AG04450 (cell line): ENCODE data around the gene AHR. TPM values are rescaled to one million over a fixed set of nuclear protein-coding genes. Genes with fewer than 3 reads are reported as not detected.

Experiments
- CTCF ChIA-PET: fragments of 300-600, 350-600 bp; formaldehyde crosslinking; extraction: SDS; loops from one replicate; lab custom pipeline; 2022; ENCODE audit warnings: antibody characterized with exemption, inconsistent platforms; lab: Charles Lee
- POLR2A ChIA-PET: fragments of 350-600 bp; formaldehyde crosslinking; extraction: SDS; loops from one replicate; lab custom pipeline; 2021; ENCODE audit warnings: antibody characterized with exemption, inconsistent platforms; lab: Yijun Ruan, JAX
- DNase-seq: peaks from one replicate; pipeline ENCODE4 v3.0.0-alpha.2; 2011; ENCODE audit warnings: low read depth, low spot score
- H3K27ac ChIP-seq: one replicate; pipeline ENCODE4 v1.5.1; 2012; ENCODE audit warnings: low read depth, low read length, control low read depth
- H3K27me3 ChIP-seq: one replicate; pipeline ENCODE4 v1.6.0; 2012; ENCODE audit warnings: low read length; ENCODE audit not compliant: control insufficient read depth, insufficient read depth
- H3K4me3 ChIP-seq: 2 replicates; pipeline ENCODE4 v1.5.1; 2011; ENCODE audit warnings: mild to moderate bottlenecking, low read depth, low read length, control low read depth
- H3K9me3 ChIP-seq: 2 replicates; pipeline ENCODE4 v1.5.1; 2012; ENCODE audit warnings: low read length; ENCODE audit not compliant: control insufficient read depth, insufficient read depth
- polyA plus RNA-seq: library from polyadenylated mRNA; depleted of rRNA; stranded (reverse); fragments of >200 nt; gene quantifications from 2 replicates; pipeline ENCODE4 v1.2.3, GENCODE V29; 2011
- TF ChIP-seq, protein P1 (sequence below): IDR thresholded peaks from 2 replicates; pipeline ENCODE4 v1.5.1; 2011; ENCODE audit warnings: low read depth, low read length, control low read depth, inconsistent platforms

Gene AHR
- polyA plus RNA-seq, 1 experiment: 9.8 TPM

- no peak for DNase-seq
- H3K27ac ChIP-seq: no peak overlapping the region
- H3K27me3 ChIP-seq: no peaks in the 10 kb centered on the region
- no peaks in the 10 kb centered on the region for H3K9me3 ChIP-seq
- TF ChIP-seq, protein P1, sequence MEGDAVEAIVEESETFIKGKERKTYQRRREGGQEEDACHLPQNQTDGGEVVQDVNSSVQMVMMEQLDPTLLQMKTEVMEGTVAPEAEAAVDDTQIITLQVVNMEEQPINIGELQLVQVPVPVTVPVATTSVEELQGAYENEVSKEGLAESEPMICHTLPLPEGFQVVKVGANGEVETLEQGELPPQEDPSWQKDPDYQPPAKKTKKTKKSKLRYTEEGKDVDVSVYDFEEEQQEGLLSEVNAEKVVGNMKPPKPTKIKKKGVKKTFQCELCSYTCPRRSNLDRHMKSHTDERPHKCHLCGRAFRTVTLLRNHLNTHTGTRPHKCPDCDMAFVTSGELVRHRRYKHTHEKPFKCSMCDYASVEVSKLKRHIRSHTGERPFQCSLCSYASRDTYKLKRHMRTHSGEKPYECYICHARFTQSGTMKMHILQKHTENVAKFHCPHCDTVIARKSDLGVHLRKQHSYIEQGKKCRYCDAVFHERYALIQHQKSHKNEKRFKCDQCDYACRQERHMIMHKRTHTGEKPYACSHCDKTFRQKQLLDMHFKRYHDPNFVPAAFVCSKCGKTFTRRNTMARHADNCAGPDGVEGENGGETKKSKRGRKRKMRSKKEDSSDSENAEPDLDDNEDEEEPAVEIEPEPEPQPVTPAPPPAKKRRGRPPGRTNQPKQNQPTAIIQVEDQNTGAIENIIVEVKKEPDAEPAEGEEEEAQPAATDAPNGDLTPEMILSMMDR: no peak
- POLR2A ChIA-PET: interaction anchor here (1.2 kb wide), 1 partner anchor 9 kb away, joined by 3 read pairs; no protein-coding TSS in a partner anchor
- no peak overlapping the region for H3K4me3 ChIP-seq
- CTCF ChIA-PET: interaction anchor here (1.1 to 4.9 kb wide), 3 partner anchors 324 to 389 kb away, joined by 4 to 25 read pairs (median 5); no protein-coding TSS in a partner anchor
These were observed 8.5 kb downstream of the AHR start for GRCh38 chr7:17307000-17307399.

- H3K27me3 ChIP-seq: no peaks in the 10 kb centered on the region
- POLR2A ChIA-PET: interaction anchor here (1.2 kb wide), 1 partner anchor 10 kb away, joined by 3 read pairs; no protein-coding TSS in a partner anchor
- CTCF ChIA-PET: interaction anchor here (0.7 to 4.9 kb wide), 6 partner anchors 8 to 389 kb away, joined by 3 to 25 read pairs (median 4); no protein-coding TSS in a partner anchor
- H3K9me3 ChIP-seq: no peaks in the 10 kb centered on the region
- no peak overlapping the region for H3K4me3 ChIP-seq
- TF ChIP-seq, protein P1: no peak
- no peak overlapping the region for H3K27ac ChIP-seq
- no peak for DNase-seq
These were observed 9.1 kb downstream of the AHR start for GRCh38 chr7:17307558-17307957.

GRCh38 chr7:17307969-17308648, 9.7 kb downstream of the AHR start:
- Histone ChIP-seq H3K27me3 (no peaks in the 10 kb centered on the region), H3K27ac (no peak overlapping the region), H3K9me3 (no peaks in the 10 kb centered on the region), H3K4me3 (no peak overlapping the region)
- TF ChIP-seq, protein P1: no peak
- DNase-seq: no peak
- POLR2A ChIA-PET: interaction anchor here (1.2 kb wide), 1 partner anchor 10 kb away, joined by 3 read pairs; no protein-coding TSS in a partner anchor
- CTCF ChIA-PET: interaction anchor here (0.7 to 4.9 kb wide), 6 partner anchors 9 to 390 kb away, joined by 3 to 25 read pairs (median 4); no protein-coding TSS in a partner anchor

- H3K27ac ChIP-seq: no peak overlapping the region
- no peak for DNase-seq
- H3K4me3 ChIP-seq: no peak overlapping the region
- H3K27me3 ChIP-seq: no peaks in the 10 kb centered on the region
- TF ChIP-seq, protein P1: no peak
- ChIA-PET POLR2A (no interaction called here), CTCF (interaction anchor here (1.0 kb wide), 1 partner anchor 393 kb away, joined by 3 read pairs; no protein-coding TSS in a partner anchor)
- H3K9me3 ChIP-seq: no peaks in the 10 kb centered on the region
These were observed 12.7 kb downstream of the AHR start for GRCh38 chr7:17311194-17311593.

DNA sequence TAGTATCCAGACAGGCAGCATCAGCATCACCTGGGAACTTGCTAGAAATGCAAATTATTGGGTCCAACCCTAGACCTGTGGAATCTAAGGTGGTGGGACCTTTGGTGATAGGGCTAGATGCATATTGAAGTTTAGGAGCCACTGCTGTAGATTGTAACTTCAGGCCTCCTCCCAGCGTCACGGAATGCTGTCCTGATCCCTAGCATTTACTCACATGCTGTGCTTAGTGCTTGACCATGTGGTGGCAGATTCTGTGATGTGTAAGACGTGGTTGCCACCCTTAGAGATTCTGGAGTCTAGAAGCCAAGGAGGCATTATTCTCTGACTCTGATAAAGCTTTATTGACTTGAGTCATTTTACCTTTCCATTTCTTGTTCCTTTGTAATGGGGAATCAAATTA, 13.5 kb downstream of the AHR start:
- Histone ChIP-seq H3K9me3 (no peaks in the 10 kb centered on the region), H3K27ac (no peak overlapping the region), H3K27me3 (no peaks in the 10 kb centered on the region), H3K4me3 (no peak overlapping the region)
- TF ChIP-seq, protein P1: no peak
- CTCF ChIA-PET: no interaction called here
- no peak for DNase-seq
- POLR2A ChIA-PET: no interaction called here
